Measurements from ENCODE around the gene NCAM1. TPM values are rescaled to one million over a fixed set of nuclear protein-coding genes. Genes with fewer than 3 reads are reported as not detected.

The NCAM1 gene
- total and polyA plus RNA-seq, 10 donors = 0.41 to 13.2 (median 7.1) TPM

GRCh38 chr11:113026778-113027177 is 65.6 kb downstream of the NCAM1 start:
- Histone ChIP-seq H3K27me3 (replicated peaks in 1 of 7) (peaks cover 0 to 4% (median 0%) of the 10 kb centered on the region in 7 donors), H3K9me3 (no peaks in the 10 kb centered on the region), H3K36me3 (no peaks in the 10 kb centered on the region), H3K4me1 (no peaks in the 10 kb centered on the region), H3K27ac (no peak overlapping the region), H3K4me3 (no peak overlapping the region)
- DNase-seq = no peak
- WGBS, 5 donors = 66 to 78% (median 69%) methylated on average over 3 of the region's 3 CpGs
- intact Hi-C loops (cut with DNase I; ENCODE audit: low total_unique reads) = no loop called here
- TF ChIP-seq POLR2A (IDR thresholded peaks at IDR 0.05) (no peak), CTCF (IDR thresholded peaks at IDR 0.05 in 8 of 11, conservative IDR thresholded peaks at IDR 0.05 in 3 of 11) (no peak), POLR2AphosphoS5 (IDR thresholded peaks at IDR 0.05) (no peak)

- DNase-seq = no peak
- intact Hi-C loops (cut with DNase I; ENCODE audit: low total_unique reads) = no loop called here
- 80 to 89% (median 86%) methylated on average over 5 of the region's 5 CpGs for WGBS, 5 donors
- Histone ChIP-seq H3K27ac (no peak overlapping the region), H3K4me1 (no peaks in the 10 kb centered on the region), H3K36me3 (no peaks in the 10 kb centered on the region), H3K27me3 (replicated peaks in 1 of 7) (no peaks in the 10 kb centered on the region), H3K9me3 (peaks cover 0 to 5% (median 0%) of the 10 kb centered on the region in 8 donors), H3K4me3 (no peak overlapping the region)
- TF ChIP-seq CTCF (IDR thresholded peaks at IDR 0.05 in 8 of 11, conservative IDR thresholded peaks at IDR 0.05 in 3 of 11) = no peak
- no peak for TF ChIP-seq POLR2A (IDR thresholded peaks at IDR 0.05)
- TF ChIP-seq POLR2AphosphoS5 (IDR thresholded peaks at IDR 0.05) = no peak
Measured at GRCh38 chr11:113034576-113034975, 73.4 kb downstream of the NCAM1 start.

- WGBS, 5 donors = 60 to 69% (median 62%) methylated on average over 3 of the region's 3 CpGs
- Histone ChIP-seq H3K4me3 (no peak overlapping the region), H3K4me1 (no peaks in the 10 kb centered on the region), H3K36me3 (no peaks in the 10 kb centered on the region), H3K9me3 (peaks cover 0 to 5% (median 0%) of the 10 kb centered on the region in 8 donors), H3K27ac (no peak overlapping the region), H3K27me3 (replicated peaks in 1 of 7) (no peaks in the 10 kb centered on the region)
- intact Hi-C loops (cut with DNase I; ENCODE audit: low total_unique reads) = no loop called here
- DNase-seq = no peak
- TF ChIP-seq CTCF (IDR thresholded peaks at IDR 0.05 in 8 of 11, conservative IDR thresholded peaks at IDR 0.05 in 3 of 11) = no peak
- no peak for TF ChIP-seq POLR2AphosphoS5 (IDR thresholded peaks at IDR 0.05)
- no peak for TF ChIP-seq POLR2A (IDR thresholded peaks at IDR 0.05)
Measured at GRCh38 chr11:113035708-113036107, 74.5 kb downstream of the NCAM1 start.

- no peaks in the 10 kb centered on the region for H3K36me3 ChIP-seq
- no peaks in the 10 kb centered on the region for H3K4me1 ChIP-seq
- no peak overlapping the region for H3K27ac ChIP-seq
- TF ChIP-seq POLR2AphosphoS5 (IDR thresholded peaks at IDR 0.05) (no peak), POLR2A (IDR thresholded peaks at IDR 0.05) (no peak), CTCF (IDR thresholded peaks at IDR 0.05 in 8 of 11, conservative IDR thresholded peaks at IDR 0.05 in 3 of 11) (no peak)
- DNase-seq = no peak
- H3K9me3 ChIP-seq = peaks cover 0 to 7% (median 0%) of the 10 kb centered on the region in 8 donors
- intact Hi-C loops (cut with DNase I; ENCODE audit: low total_unique reads) = no loop called here
- H3K4me3 ChIP-seq = no peak overlapping the region
- no peaks in the 10 kb centered on the region for H3K27me3 ChIP-seq (replicated peaks in 1 of 7)
- WGBS, 5 donors = 79 to 93% (median 83%) methylated on average over 5 of the region's 5 CpGs
Measured at GRCh38 chr11:113043698-113044097, 82.5 kb downstream of the NCAM1 start.

Measured in spleen (tissue), 11 donors.